Hepatocyte (in vitro differentiated cells): ENCODE measurements around the gene SNAI3.

Experiments
- EZH2 ChIP-seq: fragments of 200-600 bp; sonication (generic); IDR thresholded peaks from 2 replicates; pipeline ENCODE4 v1.6.1; 2016; ENCODE audit warnings: antibody characterized with exemption, mild to moderate bottlenecking, borderline replicate concordance
- EZH2phosphoT487 ChIP-seq: fragments of 200-600 bp; sonication (generic); IDR thresholded peaks from one replicate; pipeline ENCODE4 v1.6.1; 2018; ENCODE audit warnings: antibody characterized with exemption, mild to moderate bottlenecking, low read depth, moderate library complexity; ENCODE audit not compliant: unreplicated experiment, severe bottlenecking
- TF ChIP-seq, protein P1 (sequence below): fragments of 200-600 bp; sonication (generic); IDR thresholded peaks from 2 replicates; pipeline ENCODE4 v1.5.1; 2016; ENCODE audit warnings: antibody characterized with exemption, mild to moderate bottlenecking; ENCODE audit not compliant: poor library complexity

DNA sequence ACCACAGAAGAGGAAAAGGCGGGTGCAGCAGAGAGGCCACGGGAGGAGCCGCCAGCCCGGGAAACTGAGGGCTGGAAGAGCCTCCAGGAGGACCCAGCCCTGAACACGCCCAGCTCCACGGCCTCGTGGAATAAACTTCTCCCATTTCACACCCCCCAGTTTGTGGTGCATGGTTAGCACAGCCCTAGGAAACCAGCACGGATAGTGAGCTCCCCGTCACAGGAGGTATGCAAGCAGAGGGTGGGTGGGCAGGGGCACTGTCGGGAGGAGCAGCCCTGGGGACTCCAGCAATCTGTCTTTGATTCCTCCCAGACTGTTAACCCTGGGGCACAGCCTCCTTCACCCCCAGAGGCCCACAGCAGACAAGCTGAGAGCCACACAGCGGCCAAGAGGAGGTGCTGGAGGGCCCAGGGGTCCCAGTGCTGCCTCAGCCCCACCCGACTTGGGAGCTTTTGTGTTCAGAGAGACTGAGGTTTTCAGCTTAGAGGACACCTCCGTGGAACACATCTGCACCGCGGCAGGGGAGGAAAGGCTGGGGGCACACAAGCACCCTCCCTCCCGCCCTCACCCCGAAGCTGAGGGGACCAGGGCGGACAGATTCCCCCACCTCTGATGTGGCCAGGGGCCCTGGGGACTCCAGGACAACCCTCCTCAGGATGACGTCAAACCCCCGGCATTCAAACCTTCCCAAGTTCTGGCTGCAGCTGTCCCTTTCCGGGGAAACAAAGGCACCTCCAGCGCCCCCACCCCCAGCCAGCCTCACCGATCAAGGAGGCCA, 49.6 kb downstream of the SNAI3 start:
- TF ChIP-seq, protein P1, sequence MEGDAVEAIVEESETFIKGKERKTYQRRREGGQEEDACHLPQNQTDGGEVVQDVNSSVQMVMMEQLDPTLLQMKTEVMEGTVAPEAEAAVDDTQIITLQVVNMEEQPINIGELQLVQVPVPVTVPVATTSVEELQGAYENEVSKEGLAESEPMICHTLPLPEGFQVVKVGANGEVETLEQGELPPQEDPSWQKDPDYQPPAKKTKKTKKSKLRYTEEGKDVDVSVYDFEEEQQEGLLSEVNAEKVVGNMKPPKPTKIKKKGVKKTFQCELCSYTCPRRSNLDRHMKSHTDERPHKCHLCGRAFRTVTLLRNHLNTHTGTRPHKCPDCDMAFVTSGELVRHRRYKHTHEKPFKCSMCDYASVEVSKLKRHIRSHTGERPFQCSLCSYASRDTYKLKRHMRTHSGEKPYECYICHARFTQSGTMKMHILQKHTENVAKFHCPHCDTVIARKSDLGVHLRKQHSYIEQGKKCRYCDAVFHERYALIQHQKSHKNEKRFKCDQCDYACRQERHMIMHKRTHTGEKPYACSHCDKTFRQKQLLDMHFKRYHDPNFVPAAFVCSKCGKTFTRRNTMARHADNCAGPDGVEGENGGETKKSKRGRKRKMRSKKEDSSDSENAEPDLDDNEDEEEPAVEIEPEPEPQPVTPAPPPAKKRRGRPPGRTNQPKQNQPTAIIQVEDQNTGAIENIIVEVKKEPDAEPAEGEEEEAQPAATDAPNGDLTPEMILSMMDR = no peak
- TF ChIP-seq EZH2 = no peak
- TF ChIP-seq EZH2phosphoT487 = no peak
